HUES48 (cell line): ENCODE data around the gene PTPRN2.
A peak's percentile ranks its signal among the peaks of the same experiment; 100 is the strongest.

Experiments
- H3K27ac ChIP-seq: one replicate; pipeline ENCODE4 v1.7.0; 2013; ENCODE audit warnings: low read depth, low read length, inconsistent platforms
- H3K27me3 ChIP-seq: 2 replicates; pipeline ENCODE4 v1.6.1; 2013; ENCODE audit warnings: mild to moderate bottlenecking, low read length; ENCODE audit not compliant: control insufficient read depth, insufficient read depth
- H3K36me3 ChIP-seq: 2 replicates; pipeline ENCODE4 v1.6.1; 2013; ENCODE audit warnings: low read length; ENCODE audit not compliant: control insufficient read depth, insufficient read depth
- H3K4me1 ChIP-seq: 2 replicates; pipeline ENCODE4 v1.6.1; 2013; ENCODE audit warnings: mild to moderate bottlenecking, low read length; ENCODE audit not compliant: control insufficient read depth, insufficient read depth
- H3K4me3 ChIP-seq: 2 replicates; pipeline ENCODE4 v1.5.1; 2013; ENCODE audit warnings: mild to moderate bottlenecking, low read depth, low read length
- H3K9ac ChIP-seq: 2 replicates; pipeline ENCODE4 v1.6.1; 2013; ENCODE audit warnings: mild to moderate bottlenecking, low read depth, low read length, moderate library complexity
- H3K9me3 ChIP-seq: 2 replicates; pipeline ENCODE4 v1.6.1; 2013; ENCODE audit warnings: low read length; ENCODE audit not compliant: control insufficient read depth, insufficient read depth

PTPRN2 gene

GRCh38 chr7:158447506-158448171, 140.0 kb downstream of the PTPRN2 start:
- H3K27ac ChIP-seq, result no peak overlapping the region
- H3K27me3 ChIP-seq, result no peaks in the 10 kb centered on the region
- no peak overlapping the region for H3K9ac ChIP-seq
- no peaks in the 10 kb centered on the region for H3K36me3 ChIP-seq
- H3K4me1 ChIP-seq, result peaks cover 12% of the 10 kb centered on the region
- H3K9me3 ChIP-seq, result no peaks in the 10 kb centered on the region
- H3K4me3 ChIP-seq, result no peak overlapping the region

- H3K4me1 ChIP-seq, result peaks cover 12% of the 10 kb centered on the region
- no peak overlapping the region for H3K27ac ChIP-seq
- no peak overlapping the region for H3K9ac ChIP-seq
- H3K27me3 ChIP-seq, result no peaks in the 10 kb centered on the region
- H3K4me3 ChIP-seq, result no peak overlapping the region
- no peaks in the 10 kb centered on the region for H3K36me3 ChIP-seq
- H3K9me3 ChIP-seq, result no peaks in the 10 kb centered on the region
Observed at GRCh38 chr7:158447151-158447505, 140.5 kb downstream of the PTPRN2 start.

- Histone ChIP-seq H3K4me1 (peaks cover 12% of the 10 kb centered on the region), H3K27me3 (no peaks in the 10 kb centered on the region)
Observed at GRCh38 chr7:158446706-158447105, 140.9 kb downstream of the PTPRN2 start.

GRCh38 chr7:158446281-158446680, 141.3 kb downstream of the PTPRN2 start:
- Histone ChIP-seq H3K4me1 (peaks cover 11% of the 10 kb centered on the region), H3K36me3 (no peaks in the 10 kb centered on the region), H3K27me3 (no peaks in the 10 kb centered on the region), H3K27ac (no peak overlapping the region), H3K4me3 (no peak overlapping the region), H3K9me3 (peaks cover 3% of the 10 kb centered on the region; the same call in 1 of the 2 replicates), H3K9ac (no peak overlapping the region)

More at GRCh38 chr7:158446706-158447105, 140.9 kb downstream of the PTPRN2 start:
- Histone ChIP-seq H3K36me3 (no peaks in the 10 kb centered on the region), H3K27ac (no peak overlapping the region), H3K4me3 (no peak overlapping the region), H3K9me3 (no peaks in the 10 kb centered on the region), H3K9ac (no peak overlapping the region)

GRCh38 chr7:158445421-158446175, 142.0 kb downstream of the PTPRN2 start:
- no peak overlapping the region for H3K27ac ChIP-seq
- H3K27me3 ChIP-seq, result no peaks in the 10 kb centered on the region
- no peaks in the 10 kb centered on the region for H3K36me3 ChIP-seq
- H3K9me3 ChIP-seq, result peaks cover 3% of the 10 kb centered on the region; the same call in 1 of the 2 replicates
- H3K4me3 ChIP-seq, result no peak overlapping the region
- peaks cover 5% of the 10 kb centered on the region for H3K4me1 ChIP-seq
- no peak overlapping the region for H3K9ac ChIP-seq

GRCh38 chr7:158444501-158445420, 142.9 kb downstream of the PTPRN2 start:
- Histone ChIP-seq H3K4me3 (no peak overlapping the region), H3K9me3 (peaks cover 3% of the 10 kb centered on the region; the same call in 1 of the 2 replicates), H3K27me3 (no peaks in the 10 kb centered on the region), H3K36me3 (no peaks in the 10 kb centered on the region), H3K4me1 (peaks cover 3% of the 10 kb centered on the region; the same call in 1 of the 2 replicates), H3K9ac (no peak overlapping the region), H3K27ac (no peak overlapping the region)

GRCh38 chr7:158443688-158444483, 143.7 kb downstream of the PTPRN2 start:
- H3K9ac ChIP-seq, result no peak overlapping the region
- H3K27me3 ChIP-seq, result no peaks in the 10 kb centered on the region
- H3K9me3 ChIP-seq, result peaks cover 3% of the 10 kb centered on the region; the same call in 1 of the 2 replicates
- no peak overlapping the region for H3K27ac ChIP-seq
- H3K36me3 ChIP-seq, result no peaks in the 10 kb centered on the region
- H3K4me3 ChIP-seq, result no peak overlapping the region
- peaks cover 8% of the 10 kb centered on the region; the same call in 1 of the 2 replicates for H3K4me1 ChIP-seq

GRCh38 chr7:158443014-158443687, 144.5 kb downstream of the PTPRN2 start:
- H3K4me3 ChIP-seq, result no peak overlapping the region
- H3K9me3 ChIP-seq, result peaks cover 3% of the 10 kb centered on the region; the same call in 1 of the 2 replicates
- no peaks in the 10 kb centered on the region for H3K36me3 ChIP-seq
- peaks cover 14% of the 10 kb centered on the region for H3K4me1 ChIP-seq
- H3K27ac ChIP-seq, result no peak overlapping the region
- H3K9ac ChIP-seq, result no peak overlapping the region
- H3K27me3 ChIP-seq, result no peaks in the 10 kb centered on the region

- Histone ChIP-seq H3K27me3 (no peaks in the 10 kb centered on the region), H3K27ac (no peak overlapping the region), H3K4me3 (no peak overlapping the region), H3K36me3 (no peaks in the 10 kb centered on the region), H3K9ac (no peak overlapping the region), H3K9me3 (peaks cover 3% of the 10 kb centered on the region; the same call in 1 of the 2 replicates), H3K4me1 (peaks cover 21% of the 10 kb centered on the region)
Observed at GRCh38 chr7:158442260-158442659, 145.4 kb downstream of the PTPRN2 start.

- H3K36me3 ChIP-seq, result no peaks in the 10 kb centered on the region
- H3K27me3 ChIP-seq, result no peaks in the 10 kb centered on the region
- H3K27ac ChIP-seq, result peak overlapping the region; percentile 57
- H3K9ac ChIP-seq, result no peak overlapping the region
- no peak overlapping the region for H3K4me3 ChIP-seq
- H3K4me1 ChIP-seq, result peaks cover 22% of the 10 kb centered on the region
- H3K9me3 ChIP-seq, result peaks cover 3% of the 10 kb centered on the region; the same call in 1 of the 2 replicates
Observed at GRCh38 chr7:158439035-158439434, 148.6 kb downstream of the PTPRN2 start.
